Left lobe of liver (tissue), 2 donors: ENCODE results near the gene PRRC2C. TPM values are rescaled to one million over a fixed set of nuclear protein-coding genes. Genes with fewer than 3 reads are reported as not detected.
"Not testable (repeated sequence)": the region's sequence is repeated elsewhere in the genome, so short reads cannot be mapped to it uniquely, and the experiment has no call there.

Experiments used
- ATAC-seq: fragments of 200-7000 bp; cut with Tn5 transposase; one replicate; pipeline ENCODE4 v1.9.1; 2020; ENCODE audit warnings: mild to moderate bottlenecking, moderate library complexity
- DNase-seq: peaks from one replicate; pipeline ENCODE4 v3.0.0-alpha.2; 2020; ENCODE audit warnings: low spot score
- total RNA-seq: library from RNA; stranded (reverse); gene quantifications from one replicate; pipeline ENCODE4 v1.2.1, GENCODE V29; 2021
- donor health status: DM: no; HTN: no; CAD: no; lungs with moderate emphysema.
- donor health status: DM: no; HTN: yes; CAD: no.

The PRRC2C gene
- total RNA-seq, result 42.6 TPM

GRCh38 chr1:171485375-171486047 lies at the start of gene PRRC2C:
PRRC2C (plus strand) TSS chr1:171485530; CDS start chr1:171512089, 26,559 bp downstream.
- ATAC-seq, result peak; percentile 96

GRCh38 chr1:171438441-171438840 lies 46.9 kb upstream of the PRRC2C start:
- no peak for ATAC-seq
- DNase-seq, result no peak

More at GRCh38 chr1:171485375-171486047, at the start of gene PRRC2C:
- peak; percentile 98 for DNase-seq

GRCh38 chr1:171440201-171440600 lies 45.1 kb upstream of the PRRC2C start:
- not testable (repeated sequence) for ATAC-seq, DNase-seq

GRCh38 chr1:171441278-171441895 lies 43.9 kb upstream of the PRRC2C start:
- DNase-seq, ATAC-seq: not testable (repeated sequence)

- no peak for DNase-seq
- no peak for ATAC-seq
These were observed 38.9 kb upstream of the PRRC2C start for GRCh38 chr1:171446386-171446785.

- no peak for ATAC-seq
- DNase-seq, result no peak
These were observed 29.4 kb upstream of the PRRC2C start for GRCh38 chr1:171455967-171456366.

GRCh38 chr1:171457412-171457811 lies 27.9 kb upstream of the PRRC2C start:
- no peak for ATAC-seq
- no peak for DNase-seq

GRCh38 chr1:171460018-171460620 lies 25.2 kb upstream of the PRRC2C start:
- ATAC-seq (no peak), DNase-seq (no peak)

GRCh38 chr1:171467626-171468025 lies 17.7 kb upstream of the PRRC2C start:
- ATAC-seq, result no peak
- no peak for DNase-seq

GRCh38 chr1:171468120-171468750 lies 17.1 kb upstream of the PRRC2C start:
- no peak for DNase-seq
- no peak for ATAC-seq

GRCh38 chr1:171470726-171471125 lies 14.6 kb upstream of the PRRC2C start:
- DNase-seq, result no peak
- no peak for ATAC-seq

- DNase-seq, result no peak
- no peak for ATAC-seq
These were observed 13.1 kb upstream of the PRRC2C start for GRCh38 chr1:171472183-171472647.

GRCh38 chr1:171476829-171477228 lies 8.5 kb upstream of the PRRC2C start:
- DNase-seq (no peak), ATAC-seq (no peak)

GRCh38 chr1:171477804-171478203 lies 7.5 kb upstream of the PRRC2C start:
- peak; percentile 38 for ATAC-seq
- DNase-seq, result no peak

GRCh38 chr1:171480035-171480434 lies 5.3 kb upstream of the PRRC2C start:
- no peak for ATAC-seq
- DNase-seq, result no peak

GRCh38 chr1:171484760-171485374 lies 463 bp upstream of the PRRC2C start:
- peak; percentile 66 for ATAC-seq
- no peak for DNase-seq

- peak; percentile 28 for ATAC-seq
- no peak for DNase-seq
These were observed 754 bp downstream of the PRRC2C start for GRCh38 chr1:171486048-171486519.

- ATAC-seq (no peak), DNase-seq (no peak)
These were observed 1.7 kb downstream of the PRRC2C start for GRCh38 chr1:171487038-171487437.

- DNase-seq, result no peak
- no peak for ATAC-seq
These were observed 3.0 kb downstream of the PRRC2C start for GRCh38 chr1:171488190-171488929.

GRCh38 chr1:171494076-171494475 lies 8.7 kb downstream of the PRRC2C start:
- ATAC-seq, result no peak
- DNase-seq, result no peak
